ENCODE measurements around the gene GRK2. TPM values are rescaled to one million over a fixed set of nuclear protein-coding genes. Genes with fewer than 3 reads are reported as not detected.

GRK2 gene
- total and polyA plus RNA-seq, 2 of the 13 experiments (the other 11 are each of a cell fraction or from before 2014, with no cell fraction given), result 31.3 to 42.4 TPM

- TF ChIP-seq ZNF564 (CRISPR knock-in tag; IDR thresholded peaks at IDR 0.05) (no peak), XRCC5 (optimal IDR thresholded peaks at IDR 0.05; ENCODE audit: low read length) (no peak), ZNF646 (CRISPR knock-in tag; IDR thresholded peaks at IDR 0.05) (no peak), AGO1 (IDR thresholded peaks at IDR 0.05; ENCODE audit: low read depth, low read length, poor library complexity, severe bottlenecking) (peak; percentile 65), SP140L (CRISPR knock-in tag; IDR thresholded peaks at IDR 0.05; ENCODE audit: borderline replicate concordance) (no peak), ATF4 (CRISPR knock-in tag; IDR thresholded peaks at IDR 0.05) (no peak), GPN1 (CRISPR knock-in tag; IDR thresholded peaks at IDR 0.05; ENCODE audit: borderline replicate concordance) (no peak), REST (IDR thresholded peaks at IDR 0.05; ENCODE audit: borderline replicate concordance in 1 of 2, low read depth in 1 of 2, low read length in 2 of 2) (no peak), ATF2 (CRISPR knock-in tag; IDR thresholded peaks at IDR 0.05) (no peak), ZNF557 (CRISPR knock-in tag; IDR thresholded peaks at IDR 0.05) (no peak), EED (CRISPR knock-in tag; IDR thresholded peaks at IDR 0.05) (no peak), GATAD1 (CRISPR knock-in tag; IDR thresholded peaks at IDR 0.05) (no peak), PCBP2 (optimal IDR thresholded peaks at IDR 0.05; ENCODE audit: low read depth, low read length, poor library complexity, severe bottlenecking) (no peak), ZMYM2 (CRISPR knock-in tag; IDR thresholded peaks at IDR 0.05) (no peak)
Measured at GRCh38 chr11:67267188-67268080, 1.2 kb downstream of the GRK2 start (continued).

Data from HepG2 (cell line).